Glomerular endothelial cell (primary cell): ENCODE data around the gene C9orf85. TPM values are rescaled to one million over a fixed set of nuclear protein-coding genes. Genes with fewer than 3 reads are reported as not detected.
"Not testable (repeated sequence)": the region's sequence is repeated elsewhere in the genome, so short reads cannot be mapped to it uniquely, and the experiment has no call there.

Experiments
- DNase-seq: peaks from one replicate; pipeline ENCODE4 v3.0.0-alpha.2; 2011; ENCODE audit warnings: low read depth, low spot score; ENCODE audit errors: extremely low read depth
- total RNA-seq: library from RNA; depleted of rRNA; stranded (reverse); fragments of >200 nt; gene quantifications from 2 replicates; pipeline ENCODE4 v1.2.3, GENCODE V29; 2015

The C9orf85 gene
- total RNA-seq, 1 donor from 2014 or later, result 10.0 TPM

DNA sequence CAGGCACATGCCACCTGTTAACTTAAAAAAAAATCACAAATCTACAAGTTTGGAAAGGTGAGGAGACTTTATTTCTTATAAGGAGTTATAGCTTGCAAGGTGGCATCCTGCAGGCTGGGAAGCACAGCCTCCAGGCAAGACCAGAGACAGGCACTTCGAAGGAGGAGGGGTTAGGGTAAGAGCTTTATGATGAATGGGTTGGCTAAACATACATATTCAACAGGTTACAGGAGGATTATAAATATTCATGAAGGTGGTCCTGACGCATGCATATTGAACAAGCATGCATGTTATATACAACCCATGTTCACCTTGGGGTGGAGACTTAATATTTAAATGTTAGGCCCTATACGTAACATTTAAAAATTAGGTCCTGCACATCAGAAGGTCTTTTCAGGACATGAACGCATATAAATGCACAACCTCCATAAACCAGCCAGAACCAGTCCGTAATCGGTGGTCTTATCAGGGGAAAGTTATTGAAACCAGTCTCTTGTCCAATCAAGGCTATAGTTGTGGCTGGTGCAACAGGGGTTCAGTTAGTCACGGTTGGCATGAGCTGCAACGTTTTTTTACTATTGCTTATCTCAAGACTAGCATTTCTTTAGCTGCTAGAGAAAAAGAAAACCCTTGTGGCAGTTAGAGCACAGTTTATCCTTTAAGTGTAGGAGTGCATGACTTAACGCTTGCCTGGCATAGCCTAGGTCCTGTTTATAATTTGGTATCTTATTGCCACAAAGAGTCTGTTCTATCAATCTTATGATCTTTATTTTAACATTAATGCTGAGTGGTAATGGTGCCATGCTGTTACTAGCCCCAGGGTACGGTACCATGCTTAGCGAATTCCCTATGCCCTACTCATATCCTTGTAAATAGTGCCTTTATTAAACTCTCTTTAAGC, 76.3 kb downstream of the C9orf85 start:
- no peak for DNase-seq

- no peak for DNase-seq
Observed at GRCh38 chr9:71990466-71990865, 79.0 kb downstream of the C9orf85 start.

DNA sequence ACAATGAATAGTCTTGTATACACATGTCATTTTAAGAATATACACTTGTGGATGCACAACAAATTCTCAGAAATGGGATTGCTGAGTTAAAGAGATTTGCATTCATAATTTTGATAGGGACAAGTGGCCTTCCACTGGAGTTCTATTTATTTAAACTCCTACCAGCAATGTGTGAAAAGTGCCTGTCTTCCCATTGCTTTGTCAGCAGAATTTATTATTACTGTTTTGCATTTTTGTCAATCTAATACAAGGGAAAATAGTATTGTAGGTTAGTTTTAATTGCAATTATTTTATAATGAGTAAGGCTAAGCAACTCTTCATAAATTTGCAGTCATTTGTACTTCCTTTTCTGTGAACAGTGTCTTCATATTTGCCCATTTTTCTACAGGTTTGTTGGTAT, 94.0 kb downstream of the C9orf85 start:
- no peak for DNase-seq

- DNase-seq, result no peak
Observed at GRCh38 chr9:72006501-72006900, 95.1 kb downstream of the C9orf85 start.

- not testable (repeated sequence) for DNase-seq
Observed at GRCh38 chr9:72007726-72008125, 96.3 kb downstream of the C9orf85 start.

DNA sequence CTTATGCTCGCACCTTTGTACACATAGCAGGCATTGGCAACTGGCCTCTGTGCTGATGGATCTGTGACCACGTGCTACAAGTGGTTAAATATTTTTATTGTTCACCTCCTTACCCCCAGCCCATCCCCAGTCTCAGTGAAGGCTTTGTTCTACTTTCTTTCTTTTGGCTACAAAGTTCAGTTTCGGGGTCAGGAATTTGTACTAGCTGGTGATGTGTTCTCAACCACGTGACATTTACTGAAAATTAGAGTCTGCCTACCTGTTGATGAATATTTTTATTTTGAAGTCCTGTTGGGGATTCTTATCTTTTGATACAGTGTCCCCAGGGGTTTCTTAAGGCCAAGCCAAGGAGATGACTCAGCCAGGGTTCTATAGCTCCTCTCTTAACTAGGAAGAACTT, 101.2 kb downstream of the C9orf85 start:
- DNase-seq, result no peak

GRCh38 chr9:72013292-72013760, 101.9 kb downstream of the C9orf85 start:
- no peak for DNase-seq

DNA sequence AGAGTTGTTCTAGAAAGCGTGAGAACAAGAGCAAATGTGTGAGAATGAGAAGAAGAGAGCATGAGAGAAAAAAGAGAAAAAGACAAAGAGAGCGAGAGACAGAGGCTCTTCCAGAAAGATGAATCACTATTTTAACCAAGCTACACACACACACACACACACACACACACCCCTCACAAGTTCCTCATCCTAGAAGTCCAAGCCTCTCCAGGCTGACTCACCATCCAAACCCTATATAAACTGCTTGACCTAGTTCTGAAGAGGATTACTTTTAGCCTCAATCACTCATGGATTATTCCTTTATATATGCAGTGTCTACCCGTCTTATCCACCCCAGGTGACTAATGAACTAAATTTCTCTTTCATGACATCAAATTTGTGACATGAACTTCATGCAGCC, 111.4 kb downstream of the C9orf85 start:
- no peak for DNase-seq

Other genes starting within 250 kb of the C9orf85 start
- gene CEMIP2, start 143.1 kb upstream of the C9orf85 start, total RNA-seq, result 113 and 114 TPM in 2 replicates
- 25.6 and 26.4 TPM in 2 replicates for gene ABHD17B, start 446 bp upstream of the C9orf85 start, total RNA-seq
- gene C9orf57, start 149.0 kb downstream of the C9orf85 start, total RNA-seq, result not detected in 2 replicates
- 0.05 TPM in 1 of 2 replicates, not detected in the other for gene GDA, start 237.8 kb downstream of the C9orf85 start, total RNA-seq